H1 (cell line): ENCODE data around the gene DOC2A. TPM values are rescaled to one million over a fixed set of nuclear protein-coding genes. Genes with fewer than 3 reads are reported as not detected.

ENCODE experiments used
- CTCF ChIA-PET: fragments of 300-600 bp; sonication (Branson Sonifier 250); formaldehyde crosslinking; loops from one replicate; lab custom pipeline; 2021; ENCODE audit not compliant: partially characterized antibody; lab: Charles Lee
- POLR2A ChIA-PET: fragments of 300-600 bp; sonication (Branson Sonifier 250); formaldehyde crosslinking; loops from one replicate; lab custom pipeline; 2021; ENCODE audit warnings: inconsistent platforms; ENCODE audit not compliant: partially characterized antibody; lab: Charles Lee
- DNase-seq, 2 experiments: peaks; one replicate each; pipeline versions ENCODE4 v3.0.0 to v3.0.0-alpha.2; 2010 to 2022; ENCODE audit warnings: low spot score in 2 of 2, low read depth in 1 of 2, mixed read lengths in 1 of 2
- FAIRE-seq: peaks from 2 replicates; lab custom pipeline; 2011; peaks lifted over from hg19 to GRCh38; lab: Jason Lieb, UNC
- H2AFZ ChIP-seq: 2 replicates; pipeline ENCODE4 v1.8.1; 2012; ENCODE audit warnings: low read length, inconsistent platforms
- H2AK5ac ChIP-seq: 2 replicates; pipeline ENCODE4 v1.6.1; 2013; ENCODE audit warnings: low read depth, low read length
- H2BK120ac ChIP-seq: replicated peaks from 2 replicates; pipeline ENCODE3; 2013; ENCODE audit warnings: low read depth, low read length, inconsistent platforms
- H2BK12ac ChIP-seq: 2 replicates; pipeline ENCODE4 v1.6.1; 2013; ENCODE audit warnings: low read depth, low read length
- H2BK15ac ChIP-seq: 2 replicates; pipeline ENCODE4 v1.6.1; 2013; ENCODE audit warnings: low read length
- H2BK20ac ChIP-seq: 2 replicates; pipeline ENCODE4 v1.6.1; 2013; ENCODE audit warnings: low read length
- H2BK5ac ChIP-seq: 2 replicates; pipeline ENCODE4 v1.6.1; 2013; ENCODE audit warnings: low read depth, low read length
- H3K14ac ChIP-seq: 2 replicates; pipeline ENCODE4 v1.6.1; 2013; ENCODE audit warnings: inconsistent platforms; ENCODE audit not compliant: insufficient read length
- H3K18ac ChIP-seq: 2 replicates; pipeline ENCODE4 v1.6.1; 2013; ENCODE audit warnings: low read length; ENCODE audit errors: extremely low read depth
- H3K23ac ChIP-seq: 2 replicates; pipeline ENCODE4 v1.6.1; 2013; ENCODE audit warnings: inconsistent platforms; ENCODE audit not compliant: insufficient read length
- H3K23me2 ChIP-seq: 2 replicates; pipeline ENCODE4 v1.6.1; 2013; ENCODE audit warnings: low read depth, low read length
- H3K27ac ChIP-seq: 2 replicates; pipeline ENCODE4 v1.6.1; 2011; ENCODE audit warnings: low read depth, low read length, inconsistent platforms
- H3K27me3 ChIP-seq, 4 experiments: replicated peaks in 1 of 4; 1 replicate in 1 of 4; 2 replicates in 3 of 4; pipeline versions ENCODE4 v1.6.1 to v1.8.1; 2011 to 2013; ENCODE audit warnings: low read length in 3 of 4, mild to moderate bottlenecking in 3 of 4, inconsistent platforms in 2 of 4, mixed read lengths in 2 of 4, moderate library complexity in 1 of 4; ENCODE audit not compliant: control insufficient read depth in 3 of 4, insufficient read depth in 3 of 4; ENCODE audit errors: extremely low read depth in 1 of 4
- H3K36me3 ChIP-seq, 4 experiments: 2 replicates each; pipeline versions ENCODE4 v1.6.1 to v1.8.1; 2011 to 2013; ENCODE audit warnings: mild to moderate bottlenecking in 4 of 4, low read length in 3 of 4, moderate library complexity in 2 of 4, control low read depth in 1 of 4, inconsistent platforms in 1 of 4; ENCODE audit not compliant: insufficient read depth in 4 of 4, control insufficient read depth in 2 of 4
- H3K4ac ChIP-seq: replicated peaks from 2 replicates; pipeline ENCODE3; 2013; ENCODE audit warnings: low read length, low read depth, mixed read lengths, inconsistent platforms; ENCODE audit not compliant: insufficient read length
- H3K4me1 ChIP-seq, 4 experiments: replicated peaks in 1 of 4; 1 replicate in 1 of 4; 2 replicates in 3 of 4; pipeline versions ENCODE4 v1.6.1 to v1.8.1; 2011 to 2013; ENCODE audit warnings: low read length in 3 of 4, inconsistent platforms in 2 of 4, mixed read lengths in 1 of 4; ENCODE audit not compliant: insufficient read depth in 4 of 4, control insufficient read depth in 3 of 4
- H3K4me2 ChIP-seq, 2 experiments: 2 replicates each; pipeline versions ENCODE4 v1.6.1 to v1.8.1; 2011 to 2013; ENCODE audit warnings: low read depth in 2 of 2, low read length in 2 of 2, control low read depth in 1 of 2, inconsistent platforms in 1 of 2, mild to moderate bottlenecking in 1 of 2; ENCODE audit not compliant: insufficient read depth in 1 of 2
- H3K4me3 ChIP-seq, 4 experiments: fragments of 200-600, 300-600 bp in 1 of 4; sonication (generic), shearing (Covaris generic), sonication (Bioruptor Twin) in 1 of 4; 2 replicates each; pipeline versions ENCODE4 v1.5.1 to v1.8.1; 2011 to 2016; ENCODE audit warnings: low read length in 4 of 4, low read depth in 3 of 4, control low read depth in 2 of 4, inconsistent platforms in 2 of 4, mild to moderate bottlenecking in 2 of 4, mixed read lengths in 1 of 4, moderate library complexity in 1 of 4; ENCODE audit not compliant: insufficient read depth in 2 of 4; ENCODE audit errors: extremely low read depth in 1 of 4
- H3K56ac ChIP-seq: replicated peaks from 2 replicates; pipeline ENCODE3; 2013; ENCODE audit warnings: low read depth, mild to moderate bottlenecking, mixed read lengths, low read length, inconsistent platforms; ENCODE audit not compliant: insufficient read length
- H3K79me1 ChIP-seq: 2 replicates; pipeline ENCODE4 v1.6.1; 2013; ENCODE audit warnings: low read depth, low read length, control low read depth
- H3K79me2 ChIP-seq, 2 experiments: 2 replicates each; pipeline versions ENCODE4 v1.6.1 to v1.8.1; 2012 to 2013; ENCODE audit warnings: low read length in 2 of 2, mild to moderate bottlenecking in 2 of 2, inconsistent platforms in 1 of 2; ENCODE audit not compliant: insufficient read depth in 2 of 2, control insufficient read depth in 1 of 2
- H3K9ac ChIP-seq, 4 experiments: replicated peaks in 1 of 4; 1 replicate in 1 of 4; 2 replicates in 3 of 4; pipeline versions ENCODE4 v1.6.1 to v1.8.1; 2011 to 2013; ENCODE audit warnings: low read depth in 3 of 4, low read length in 3 of 4, control low read depth in 2 of 4, mild to moderate bottlenecking in 2 of 4, moderate library complexity in 2 of 4, inconsistent platforms in 1 of 4; ENCODE audit errors: extremely low read depth in 1 of 4
- H3K9me3 ChIP-seq, 2 experiments: 2 replicates each; pipeline versions ENCODE4 v1.6.1 to v1.8.1; 2012 to 2013; ENCODE audit warnings: mild to moderate bottlenecking in 2 of 2, moderate library complexity in 2 of 2, control low read depth in 1 of 2, inconsistent platforms in 1 of 2, low read depth in 1 of 2, low read length in 1 of 2, mixed read lengths in 1 of 2; ENCODE audit not compliant: insufficient read depth in 2 of 2
- H4K20me1 ChIP-seq, 2 experiments: replicated peaks in 1 of 2; 2 replicates each; pipeline versions ENCODE3 to v1.8.1; 2011 to 2013; ENCODE audit warnings: inconsistent platforms in 2 of 2, low read length in 2 of 2, mild to moderate bottlenecking in 1 of 2; ENCODE audit not compliant: insufficient read depth in 2 of 2, control insufficient read depth in 1 of 2
- H4K5ac ChIP-seq: 2 replicates; pipeline ENCODE4 v1.6.1; 2013; ENCODE audit warnings: low read length, low read depth, mixed read lengths, inconsistent platforms; ENCODE audit not compliant: insufficient read length
- H4K8ac ChIP-seq: 2 replicates; pipeline ENCODE4 v1.8.0; 2013; ENCODE audit warnings: mild to moderate bottlenecking, moderate library complexity, low read length, inconsistent platforms; ENCODE audit not compliant: insufficient read depth; ENCODE audit errors: extremely low read depth
- H4K91ac ChIP-seq: replicated peaks from 2 replicates; pipeline ENCODE3; 2013; ENCODE audit warnings: low read length, mixed read lengths, inconsistent platforms; ENCODE audit not compliant: insufficient read length
- ASH2L ChIP-seq: fragments of 200-600, 300-600 bp; sonication (generic); IDR thresholded peaks from one replicate; pipeline ENCODE4 v1.7.1; 2017; ENCODE audit warnings: low read length
- E2F6 ChIP-seq: IDR thresholded peaks from 2 replicates; pipeline ENCODE4 v1.6.1; 2012; ENCODE audit warnings: inconsistent platforms
- GTF2F1 ChIP-seq: IDR thresholded peaks from 2 replicates; pipeline ENCODE4 v1.6.1; 2012; ENCODE audit warnings: low read depth, low read length, improper control_type of control experiment, borderline replicate concordance
- MAX ChIP-seq: IDR thresholded peaks from 2 replicates; pipeline ENCODE4 v1.6.1; 2012; ENCODE audit warnings: inconsistent platforms
- POLR2A ChIP-seq, 2 experiments: IDR thresholded peaks; 1 replicate in 1 of 2; 2 replicates in 1 of 2; pipeline ENCODE4 v1.6.1; 2011; ENCODE audit warnings: low read depth in 2 of 2, low read length in 2 of 2, mild to moderate bottlenecking in 2 of 2; ENCODE audit errors: control extremely low read depth in 1 of 2
- RAD21 ChIP-seq, 2 experiments: IDR thresholded peaks in 1 of 2; conservative IDR thresholded peaks in 1 of 2; 2 replicates each; pipeline ENCODE4 v1.6.1; 2011; ENCODE audit warnings: low read depth in 2 of 2, low read length in 2 of 2, improper control_type of control experiment in 1 of 2, inconsistent platforms in 1 of 2, mild to moderate bottlenecking in 1 of 2, moderate library complexity in 1 of 2
- RXRA ChIP-seq: IDR thresholded peaks from 2 replicates; pipeline ENCODE4 v1.6.1; 2011; ENCODE audit warnings: low read depth, mild to moderate bottlenecking, low read length, moderate library complexity; ENCODE audit not compliant: insufficient read depth
- SP4 ChIP-seq: IDR thresholded peaks from 2 replicates; pipeline ENCODE4 v1.6.1; 2012; ENCODE audit warnings: low read length, inconsistent platforms
- SRF ChIP-seq: IDR thresholded peaks from 2 replicates; pipeline ENCODE4 v1.6.1; 2011; ENCODE audit warnings: mild to moderate bottlenecking, low read depth, low read length, moderate library complexity
- TAF1 ChIP-seq: IDR thresholded peaks from 2 replicates; pipeline ENCODE4 v1.6.1; 2011; ENCODE audit warnings: mild to moderate bottlenecking, low read depth, low read length
- TEAD4 ChIP-seq: IDR thresholded peaks from 2 replicates; pipeline ENCODE4 v1.6.1; 2012; ENCODE audit warnings: low read depth, low read length, inconsistent platforms, mixed read lengths
- ZNF274 ChIP-seq: IDR thresholded peaks from 2 replicates; pipeline ENCODE4 v1.7.0; 2012; ENCODE audit warnings: low read length, borderline replicate concordance; ENCODE audit errors: extremely low read depth
- WGBS, 2 experiments: shearing (Covaris generic) in 1 of 2; methylation state at CpG; one replicate each; pipeline versions ENCODE4 v1.1.6 to v1.1.7; 2013 to 2015; ENCODE audit warnings: low lambda C conversion rate in 2 of 2, mixed read lengths in 2 of 2, inconsistent platforms in 1 of 2, low coverage in 1 of 2, missing lambda C conversion rate in 1 of 2; ENCODE audit not compliant: insufficient replicate concordance in 2 of 2, insufficient coverage in 1 of 2, insufficient read length in 1 of 2; ENCODE audit errors: extremely low coverage in 1 of 2, missing lambda C conversion rate in 1 of 2; 5-methylcytosine and 5-hydroxymethylcytosine counted together
- polyA plus RNA-seq, 7 experiments: library from polyadenylated mRNA; depleted of rRNA in 3 of 7; stranded (reverse) in 5 of 7; unstranded in 2 of 7; fragments of >200 nt in 5 of 7; fragments of 200-250 nt in 2 of 7; gene quantifications; 1 replicate in 5 of 7; 2 replicates in 1 of 7; 4 replicates in 1 of 7; pipeline versions ENCODE4 v1.2.1 to v1.2.3, GENCODE V29; 2011 to 2013; ENCODE audit warnings: missing spikeins in 2 of 7, mixed read lengths in 2 of 7
- total RNA-seq: library from RNA; stranded (reverse); fragmentation: NEBNext Ultra II Directional; extraction: Animal tissue kit (Norgen Biotek cat#: 25700); gene quantifications from 2 replicates; pipeline ENCODE4 v1.2.1, GENCODE V29; 2021

Gene DOC2A
- total and polyA plus RNA-seq, 2 of the 8 experiments (the other 6 are each of a cell fraction or from before 2014, with no cell fraction given) = 13.9 to 20.7 TPM

GRCh38 chr16:29972500-29972899 lies 38.3 kb downstream of the DOC2A start:
- Histone ChIP-seq H3K14ac (no peak overlapping the region), H3K23me2 (peaks cover 7% of the 10 kb centered on the region; the same call in 1 of the 2 replicates), H4K91ac (no peak overlapping the region), H3K27ac (no peak overlapping the region), H3K79me1 (peaks cover 17% of the 10 kb centered on the region), H2BK120ac (no peak overlapping the region), H2AFZ (no peak overlapping the region), H2BK12ac (no peak overlapping the region), H4K8ac (no peak overlapping the region), H3K79me2 (peaks cover 9 to 33% of the 10 kb centered on the region in 2 experiments), H3K27me3 (peaks cover 2 to 10% (median 9%) of the 10 kb centered on the region in 4 experiments), H4K5ac (no peak overlapping the region), H2AK5ac (no peak overlapping the region), H3K56ac (no peak overlapping the region), H3K4ac (no peak overlapping the region), H3K9me3 (peaks cover 11% of the 10 kb centered on the region in 2 experiments), H3K18ac (no peak overlapping the region), H2BK15ac (no peak overlapping the region), H3K4me2 (no peak overlapping the region), H2BK20ac (no peak overlapping the region), H3K4me1 (peaks cover 4 to 20% (median 7%) of the 10 kb centered on the region in 4 experiments), H2BK5ac (no peak overlapping the region), H3K4me3 (no peak overlapping the region), H3K23ac (no peak overlapping the region), H3K9ac (no peak overlapping the region), H4K20me1 (peaks cover 2 to 18% of the 10 kb centered on the region in 2 experiments), H3K36me3 (peaks cover 0 to 20% (median 7%) of the 10 kb centered on the region in 4 experiments; a peak in 6 of 8 replicates)
- CTCF ChIA-PET = interaction anchor here (0.6 to 3.7 kb wide), 6 partner anchors 11 to 251 kb away, joined by 3 to 12 read pairs (median 4); partner anchors contain the start of genes TLCD3B and TMEM219
- DNase-seq (no peak), FAIRE-seq (no peak)
- TF ChIP-seq MAX (no peak), SRF (no peak), ZNF274 (no peak), E2F6 (no peak), GTF2F1 (no peak), SP4 (no peak), ASH2L (no peak), TAF1 (no peak), RAD21 (IDR thresholded peaks at IDR 0.05 in 1 of 2, conservative IDR thresholded peaks at IDR 0.05 in 1 of 2; ENCODE audit: low read depth in 2 of 2, low read length in 2 of 2) (no peak), RXRA (no peak), TEAD4 (no peak), POLR2A (IDR thresholded peaks at IDR 0.05; ENCODE audit: control extremely low read depth in 1 of 2, low read depth in 2 of 2, low read length in 2 of 2) (no peak)
- POLR2A ChIA-PET = interaction anchor here (0.6 to 3.4 kb wide), 14 partner anchors 11 to 293 kb away, joined by 3 to 33 read pairs (median 4); partner anchors contain the start of genes ALDOA, HIRIP3, INO80E and PAGR1
- WGBS, 2 experiments = 100% methylated on average over 1 of the region's 1 CpG; no CpG with 5 or more reads in 1 of the 2 experiments
